GM04504 (cell line): ENCODE data around the gene PPP1R26.
A peak's percentile ranks its signal among the peaks of the same experiment; 100 is the strongest.

Experiments used
- DNase-seq: peaks from one replicate; pipeline ENCODE4 v3.0.0-alpha.2; 2012; ENCODE audit warnings: low read depth

PPP1R26 gene

DNA sequence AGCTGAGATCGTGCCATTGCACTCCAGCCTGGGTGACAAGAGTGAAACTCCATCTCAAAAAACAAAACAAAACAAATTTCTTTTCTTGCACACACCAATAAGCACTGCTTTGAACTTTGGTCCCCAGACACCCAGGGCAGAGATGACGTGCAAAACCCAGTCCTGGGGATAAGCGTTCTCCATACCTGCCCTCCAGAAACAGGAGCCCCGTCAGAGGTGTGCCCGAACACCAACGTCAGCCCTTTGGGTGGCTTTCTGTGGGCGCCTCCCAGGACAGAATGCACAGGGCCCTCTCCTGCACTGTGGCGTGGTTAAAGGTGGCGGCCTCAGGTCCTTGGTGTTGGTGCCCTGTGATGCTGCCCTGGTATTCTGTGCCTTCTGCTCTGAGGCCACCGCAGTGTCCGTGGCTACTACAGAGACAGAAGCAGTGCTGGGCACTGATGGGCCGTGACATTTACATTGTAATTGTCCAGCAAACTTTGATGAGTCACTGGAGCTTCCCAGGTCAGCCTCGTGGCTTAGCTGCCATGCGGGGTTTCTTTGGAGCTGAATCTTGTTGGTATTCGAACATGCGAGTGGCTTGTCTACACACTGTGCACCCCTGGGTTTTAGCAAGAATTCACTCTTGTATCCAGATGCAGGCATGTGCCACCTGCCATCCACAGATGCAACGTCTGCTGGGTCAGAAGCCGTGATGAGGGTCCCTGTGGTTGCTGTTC lies 9.8 kb downstream of the PPP1R26 start:
- no peak for DNase-seq

GRCh38 chr9:135490166-135490870 lies 10.7 kb downstream of the PPP1R26 start:
- DNase-seq: no peak

DNA sequence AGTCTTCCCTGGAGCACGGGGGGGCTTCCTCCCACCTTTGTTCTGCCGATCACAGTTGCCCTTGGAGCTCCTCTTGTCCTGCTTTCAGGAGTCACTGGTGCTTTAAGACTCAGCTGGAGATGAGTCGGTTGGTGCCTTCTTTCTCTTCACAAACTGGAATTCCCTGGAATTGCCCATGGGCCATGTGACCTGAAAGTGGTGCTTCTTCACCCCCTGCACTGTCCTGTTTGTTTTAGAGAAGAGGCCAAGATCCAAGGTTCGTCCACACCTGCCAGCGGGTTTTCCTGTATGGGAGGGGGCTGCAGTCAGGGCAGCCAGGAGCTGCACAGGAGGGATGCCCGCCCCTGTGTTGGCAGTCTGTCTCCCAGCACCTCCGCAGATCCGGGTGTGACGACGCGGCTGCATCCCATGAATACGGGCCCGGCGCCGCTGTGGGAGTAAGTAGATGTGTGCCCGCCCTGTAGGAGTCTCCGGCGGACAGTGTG lies 11.4 kb downstream of the PPP1R26 start:
- no peak for DNase-seq

GRCh38 chr9:135491764-135492163 lies 12.2 kb downstream of the PPP1R26 start:
- no peak for DNase-seq

DNA sequence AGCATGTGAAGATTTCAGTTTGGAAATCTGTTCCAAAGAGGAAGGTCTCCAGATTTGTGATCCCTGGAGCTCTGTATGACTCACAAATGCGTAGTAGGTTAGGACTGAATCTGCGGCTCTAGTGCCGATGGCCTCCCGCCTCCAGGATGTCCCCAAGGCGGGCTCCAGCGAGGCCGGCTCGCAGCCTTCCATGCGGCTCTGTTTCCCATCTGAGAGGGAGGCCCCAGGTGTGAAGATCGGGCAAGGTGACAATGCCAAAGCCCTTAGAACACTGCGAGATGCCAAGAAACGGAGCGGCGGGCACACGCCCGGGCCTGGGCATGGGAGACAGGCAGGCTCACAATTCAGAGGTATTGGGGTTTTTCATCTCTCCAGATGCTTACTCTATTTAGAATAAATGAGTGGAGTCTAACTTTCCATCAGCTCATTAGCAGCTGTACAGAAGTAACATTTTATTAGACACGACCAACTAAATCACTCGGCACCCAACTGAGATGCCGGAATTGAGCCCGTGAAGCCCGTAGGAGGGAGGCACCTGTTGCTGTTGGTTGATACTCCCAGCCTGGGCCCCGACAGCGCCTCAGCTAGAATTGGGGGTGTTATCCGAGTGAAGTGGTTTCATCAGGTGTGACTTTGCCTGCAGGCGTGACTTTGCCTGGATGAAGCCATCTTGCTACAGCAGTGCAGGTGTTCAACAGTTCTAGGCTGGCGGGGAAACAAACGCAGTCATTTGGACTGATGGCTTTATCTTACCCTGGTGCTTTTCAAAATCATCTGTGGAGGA lies 13.5 kb downstream of the PPP1R26 start:
- DNase-seq: no peak

- DNase-seq: no peak
These were observed 15.4 kb downstream of the PPP1R26 start for GRCh38 chr9:135494791-135495559.

GRCh38 chr9:135498381-135499126 lies 19.0 kb downstream of the PPP1R26 start:
- DNase-seq: no peak

- peak; percentile 73 for DNase-seq
These were observed 19.9 kb downstream of the PPP1R26 start for GRCh38 chr9:135499326-135500070.

DNA sequence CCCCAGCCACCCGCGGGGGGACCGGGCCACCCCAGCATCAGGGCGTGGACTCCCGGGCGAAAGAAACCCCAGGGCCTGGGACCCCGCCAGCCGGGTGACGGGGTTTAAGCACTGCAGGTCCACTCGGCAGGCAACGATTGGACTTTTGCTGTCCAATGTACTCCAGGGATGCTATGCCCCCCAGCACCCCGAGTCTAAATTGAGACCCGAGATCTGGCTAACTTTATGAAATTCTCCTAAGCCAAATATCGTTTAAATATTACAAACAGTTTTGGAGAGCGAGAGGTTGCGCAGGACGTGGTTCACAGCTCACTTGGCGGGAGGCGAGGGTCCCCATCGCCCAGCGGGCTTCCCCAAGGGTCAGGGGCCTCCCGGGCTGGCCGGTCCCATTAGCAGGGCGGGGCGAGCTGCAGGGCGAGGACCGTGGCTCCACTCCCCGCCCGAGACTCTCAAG lies 20.5 kb downstream of the PPP1R26 start:
- DNase-seq: peak; percentile 9

GRCh38 chr9:135500525-135501260 lies 21.1 kb downstream of the PPP1R26 start, which contains the start of gene MRPS2:
Gene MRPS2, plus strand, starts transcription at chr9:135500682. Its CDS starts 29 bp downstream, at chr9:135500711.
- DNase-seq: peak; percentile 67

DNA sequence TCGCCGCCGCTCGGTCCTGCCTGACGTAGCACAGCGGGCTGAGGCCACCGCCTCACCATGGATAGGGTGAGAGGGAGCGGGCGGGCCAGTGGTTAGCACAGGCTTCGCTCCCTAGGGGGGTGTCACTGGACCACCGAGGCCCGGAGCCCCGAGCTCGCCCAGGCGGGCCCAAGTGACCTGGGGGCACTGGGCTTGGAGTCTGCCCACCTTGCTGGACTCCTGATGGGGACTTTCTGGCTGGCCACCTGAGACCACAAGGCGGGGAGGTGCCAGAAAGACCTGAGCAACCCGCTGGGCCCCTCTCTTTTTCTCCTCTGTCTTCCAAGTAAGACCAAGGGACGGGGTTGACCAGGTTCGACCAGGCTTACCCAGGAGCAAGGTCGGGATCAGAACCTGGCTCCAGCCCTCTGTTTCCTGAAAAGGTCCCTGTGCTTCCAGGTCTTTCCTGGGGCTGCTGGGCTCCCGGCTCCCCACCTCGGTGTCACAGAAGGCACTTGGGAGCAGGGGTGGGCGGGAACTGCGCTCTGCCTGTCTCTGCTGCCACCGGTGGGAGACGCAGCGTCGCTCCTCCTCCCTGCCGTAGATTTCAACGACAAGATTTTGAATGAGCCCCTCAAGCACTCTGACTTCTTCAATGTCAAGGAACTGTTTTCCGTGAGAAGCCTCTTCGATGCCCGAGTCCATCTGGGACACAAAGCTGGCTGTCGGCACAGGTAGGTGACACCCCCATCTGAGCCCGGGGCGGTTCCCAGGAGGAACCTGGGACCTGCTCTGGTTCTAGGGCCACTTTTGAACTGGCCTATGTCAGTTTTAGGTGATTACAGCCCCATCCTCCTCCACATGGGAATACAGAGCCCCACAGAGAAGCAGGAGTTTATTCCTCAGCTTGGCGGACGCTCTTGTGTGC lies 21.9 kb downstream of the PPP1R26 start:
- DNase-seq: peak; percentile 14

DNA sequence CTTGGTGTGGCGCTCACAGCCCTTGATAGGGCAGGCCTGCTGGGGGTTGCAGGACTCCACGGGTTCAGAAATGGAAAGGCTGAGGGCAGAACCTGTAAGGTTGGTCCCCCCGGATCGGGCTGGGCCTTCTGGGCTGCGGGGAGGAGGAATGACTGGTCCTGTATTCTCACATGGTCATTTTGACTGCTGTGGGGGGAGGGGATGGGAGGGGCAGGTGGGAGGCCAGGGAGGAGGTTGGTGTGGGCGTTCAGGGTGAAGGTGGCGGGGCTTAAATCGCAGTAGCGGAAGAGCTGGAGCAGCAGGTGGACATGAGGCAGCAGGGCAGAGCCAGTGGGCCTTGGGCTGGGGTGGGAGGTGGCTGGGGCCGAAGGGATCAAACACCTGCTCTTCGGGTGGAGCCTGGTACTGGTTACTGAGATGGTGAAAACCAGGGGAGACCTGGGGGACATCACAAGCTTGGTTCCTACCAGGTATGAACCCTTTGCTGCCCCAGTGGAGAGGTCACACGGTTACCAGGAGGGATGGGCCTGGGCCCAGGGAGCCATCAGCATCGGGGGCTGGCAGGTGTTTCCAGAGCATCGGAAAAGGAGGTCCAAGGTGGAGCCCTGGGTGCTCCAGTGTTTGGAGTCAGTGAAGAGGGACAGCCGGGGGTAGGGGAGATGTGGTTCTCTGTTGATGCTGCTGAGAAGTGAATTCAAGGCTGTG lies 22.7 kb downstream of the PPP1R26 start:
- DNase-seq: no peak

- no peak for DNase-seq
These were observed 23.3 kb downstream of the PPP1R26 start for GRCh38 chr9:135502873-135503321.

DNA sequence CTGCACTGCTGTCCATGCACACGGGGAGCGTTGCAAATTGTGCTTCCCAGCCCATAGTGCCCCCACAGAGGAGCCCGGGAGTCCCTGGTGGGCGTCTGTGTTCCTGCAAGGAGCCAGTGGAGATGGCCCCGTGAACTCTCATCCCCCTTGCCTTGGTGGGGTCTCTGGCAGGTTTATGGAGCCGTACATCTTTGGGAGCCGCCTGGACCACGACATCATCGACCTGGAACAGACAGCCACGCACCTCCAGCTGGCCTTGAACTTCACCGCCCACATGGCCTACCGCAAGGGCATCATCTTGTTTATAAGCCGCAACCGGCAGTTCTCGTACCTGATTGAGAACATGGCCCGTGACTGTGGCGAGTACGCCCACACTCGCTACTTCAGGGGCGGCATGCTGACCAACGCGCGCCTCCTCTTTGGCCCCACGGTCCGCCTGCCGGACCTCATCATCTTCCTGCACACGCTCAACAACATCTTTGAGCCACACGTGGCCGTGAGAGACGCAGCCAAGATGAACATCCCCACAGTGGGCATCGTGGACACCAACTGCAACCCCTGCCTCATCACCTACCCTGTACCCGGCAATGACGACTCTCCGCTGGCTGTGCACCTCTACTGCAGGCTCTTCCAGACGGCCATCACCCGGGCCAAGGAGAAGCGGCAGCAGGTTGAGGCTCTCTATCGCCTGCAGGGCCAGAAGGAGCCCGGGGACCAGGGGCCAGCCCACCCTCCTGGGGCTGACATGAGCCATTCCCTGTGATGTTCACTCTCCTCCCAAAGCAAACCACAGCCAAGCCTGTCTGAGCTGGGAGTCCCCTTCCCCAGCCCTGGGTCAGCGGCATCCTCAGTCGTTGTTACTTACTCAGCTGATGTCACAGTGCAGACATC lies 24.0 kb downstream of the PPP1R26 start:
- no peak for DNase-seq

DNA sequence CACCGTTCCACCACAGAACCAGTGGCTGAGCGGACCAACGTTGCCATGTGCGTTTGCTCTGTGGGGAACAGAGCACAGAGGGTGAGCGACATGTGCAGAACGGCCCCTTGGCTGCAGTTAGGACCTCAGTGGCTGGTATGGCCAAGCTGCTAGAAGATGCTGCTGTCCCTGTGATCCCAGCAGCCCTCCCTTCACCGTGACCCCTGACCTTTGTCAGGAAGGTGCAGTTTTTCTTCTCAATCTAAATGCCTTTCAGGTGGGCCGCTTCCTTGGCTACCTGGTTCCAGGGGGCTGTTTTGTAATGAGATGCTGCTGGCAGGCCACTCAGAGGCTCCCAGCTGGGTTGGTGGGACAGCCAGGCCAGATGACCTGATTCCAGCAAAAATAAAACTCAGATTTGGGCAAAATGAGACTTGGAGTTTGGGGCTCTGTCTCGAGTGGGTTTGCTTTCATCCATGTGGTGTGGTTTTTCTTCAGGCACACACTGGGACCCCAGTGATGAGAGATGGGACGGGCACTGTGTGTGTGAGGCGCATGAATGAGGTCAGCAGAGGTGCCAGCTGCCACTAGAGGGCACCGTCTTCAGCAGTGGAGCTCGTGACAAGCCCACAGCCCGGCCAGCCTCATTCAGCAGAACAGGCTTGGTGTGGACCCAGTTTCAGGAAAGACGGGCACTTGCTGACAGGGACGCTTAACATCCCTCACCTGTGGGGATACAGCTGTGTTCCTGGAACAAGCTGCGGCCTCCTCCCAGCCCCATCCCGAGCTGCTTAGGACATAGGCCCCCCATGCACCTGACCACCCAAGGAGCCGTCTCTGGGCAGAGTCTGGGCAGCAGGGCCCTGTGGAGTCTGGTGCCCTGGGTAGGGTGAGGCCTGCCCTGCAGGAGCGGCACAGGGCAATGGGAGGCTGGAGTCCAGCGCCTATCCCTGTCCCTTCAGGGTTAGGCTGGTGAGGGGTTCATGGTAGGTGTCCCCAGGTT lies 25.0 kb downstream of the PPP1R26 start:
- DNase-seq: peak; percentile 17
